Measurements from ENCODE around the gene CACNA1G.

GRCh38 chr17:50531428-50532025 lies 29.0 kb upstream of the CACNA1G start:
- no peak for TF ChIP-seq CTCF (IDR thresholded peaks at IDR 0.05)
- TF ChIP-seq GABPB1 (CRISPR knock-in tag; IDR thresholded peaks at IDR 0.05) = no peak
- no peak for TF ChIP-seq NFATC4 (CRISPR knock-in tag; IDR thresholded peaks at IDR 0.05)
- no peak for TF ChIP-seq HMGXB4 (CRISPR knock-in tag; IDR thresholded peaks at IDR 0.05)
- TF ChIP-seq ZNF317 (CRISPR knock-in tag; IDR thresholded peaks at IDR 0.05; ENCODE audit: borderline replicate concordance, low read depth) = no peak
